HEK293 (cell line): ENCODE data around the gene LRRC74A.

Experiments used
- AEBP2 ChIP-seq: fragments of 450-650 bp; formaldehyde crosslinking; IDR thresholded peaks from 2 replicates; pipeline ENCODE4 v1.5.1; 2016; ENCODE audit warnings: missing biosample characterization, missing genetic modification characterization, borderline replicate concordance
- CTCF ChIP-seq: fragments of 450-650 bp; formaldehyde crosslinking; IDR thresholded peaks from 2 replicates; pipeline ENCODE4 v1.5.1; 2016; ENCODE audit warnings: missing biosample characterization, missing genetic modification characterization
- YY1 ChIP-seq: fragments of 450-650 bp; formaldehyde crosslinking; IDR thresholded peaks from 2 replicates; pipeline ENCODE4 v1.5.1; 2018; ENCODE audit warnings: missing biosample characterization, missing genetic modification characterization
- ZNF133 ChIP-seq: fragments of 450-650 bp; formaldehyde crosslinking; IDR thresholded peaks from 2 replicates; pipeline ENCODE4 v1.5.1; 2016; ENCODE audit warnings: missing biosample characterization, missing genetic modification characterization
- ZNF274 ChIP-seq, 2 experiments: fragments of 200-500 bp in 1 of 2; fragments of 450-650 bp in 1 of 2; sonication (Bioruptor generic) in 1 of 2; formaldehyde crosslinking in 1 of 2; IDR thresholded peaks; 2 replicates each; pipeline versions ENCODE4 v1.5.1 to v1.6.1; 2014 to 2016; ENCODE audit warnings: borderline replicate concordance in 1 of 2, inconsistent platforms in 1 of 2, low read length in 1 of 2, missing biosample characterization in 1 of 2, missing genetic modification characterization in 1 of 2
- ZNF449 ChIP-seq: fragments of 450-650 bp; formaldehyde crosslinking; IDR thresholded peaks from 2 replicates; pipeline ENCODE4 v1.5.1; 2017; ENCODE audit warnings: missing biosample characterization, mild to moderate bottlenecking, missing genetic modification characterization, moderate library complexity
- ZNF600 ChIP-seq: fragments of 450-650 bp; formaldehyde crosslinking; IDR thresholded peaks from 2 replicates; pipeline ENCODE4 v1.5.1; 2016; ENCODE audit warnings: missing biosample characterization, missing genetic modification characterization

- TF ChIP-seq YY1 (tag by site-specific recombination) (no peak), AEBP2 (tag by site-specific recombination) (no peak), CTCF (no peak), ZNF133 (no peak), ZNF600 (no peak), ZNF274 (IDR thresholded peaks at IDR 0.05; ENCODE audit: low read length) (no peak), ZNF274 (tag by site-specific recombination; IDR thresholded peaks at IDR 0.05; ENCODE audit: borderline replicate concordance) (no peak), ZNF449 (tag by site-specific recombination) (no peak)
Observed at GRCh38 chr14:76894308-76894707, 68.1 kb downstream of the LRRC74A start.
